Neural progenitor cell (in vitro differentiated cells): ENCODE data around the gene NUP214. TPM values are rescaled to one million over a fixed set of nuclear protein-coding genes. Genes with fewer than 3 reads are reported as not detected.
"Not testable (repeated sequence)": the region's sequence is repeated elsewhere in the genome, so short reads cannot be mapped to it uniquely, and the experiment has no call there.

Experiments used
- DNase-seq: peaks from one replicate; pipeline ENCODE4 v3.0.0-alpha.2; 2016; ENCODE audit warnings: low spot score
- H2AFZ ChIP-seq: fragments of 200-600 bp; sonication (generic); replicated peaks from 2 replicates; pipeline ENCODE4 v1.6.1; 2016; ENCODE audit warnings: antibody characterized with exemption
- H3F3A ChIP-seq: fragments of 200-600 bp; sonication (generic); 2 replicates; pipeline ENCODE4 v1.6.1; 2016; ENCODE audit warnings: antibody characterized with exemption, low read depth
- H3K27ac ChIP-seq: fragments of 200-600 bp; sonication (generic); 2 replicates; pipeline ENCODE4 v1.5.1; 2016; ENCODE audit warnings: mild to moderate bottlenecking
- H3K27me3 ChIP-seq: fragments of 200-600 bp; sonication (generic); 2 replicates; pipeline ENCODE4 v1.6.1; 2016; ENCODE audit warnings: mild to moderate bottlenecking, moderate library complexity
- H3K36me3 ChIP-seq: fragments of 200-600 bp; sonication (generic); 2 replicates; pipeline ENCODE4 v1.5.1; 2016
- H3K4me1 ChIP-seq: fragments of 200-600 bp; sonication (generic); 2 replicates; pipeline ENCODE4 v1.6.1; 2016; ENCODE audit warnings: mixed run types
- H3K4me2 ChIP-seq: fragments of 200-600 bp; sonication (generic); 2 replicates; pipeline ENCODE4 v1.6.1; 2016
- H3K4me3 ChIP-seq: fragments of 200-600 bp; sonication (generic); 2 replicates; pipeline ENCODE4 v1.5.1; 2016
- H3K79me2 ChIP-seq: fragments of 200-600 bp; sonication (generic); 2 replicates; pipeline ENCODE4 v1.6.1; 2016; ENCODE audit warnings: low read depth
- H3K9ac ChIP-seq: fragments of 200-600 bp; sonication (generic); 2 replicates; pipeline ENCODE4 v1.6.1; 2016
- H3K9me3 ChIP-seq: fragments of 200-600 bp; sonication (generic); 2 replicates; pipeline ENCODE4 v1.5.1; 2016; ENCODE audit warnings: low read depth
- H4K20me1 ChIP-seq: fragments of 200-600 bp; sonication (generic); 2 replicates; pipeline ENCODE4 v1.6.1; 2016; ENCODE audit warnings: low read depth
- H3K27ac Mint-ChIP-seq: 3 replicates; pipeline ENCODE4 v1.8.0; 2021; ENCODE audit warnings: mixed read lengths
- H3K27me3 Mint-ChIP-seq: 2 replicates; pipeline ENCODE4 v1.8.0; 2022; ENCODE audit warnings: low read depth, mild to moderate bottlenecking, inconsistent platforms, moderate library complexity, mixed read lengths; ENCODE audit not compliant: insufficient read depth
- H3K36me3 Mint-ChIP-seq: 3 replicates; pipeline ENCODE4 v1.8.0; 2021; ENCODE audit warnings: mixed read lengths
- H3K4me1 Mint-ChIP-seq: 3 replicates; pipeline ENCODE4 v1.8.0; 2021; ENCODE audit warnings: mixed read lengths
- H3K4me3 Mint-ChIP-seq: 3 replicates; pipeline ENCODE4 v1.8.0; 2021; ENCODE audit warnings: mild to moderate bottlenecking, moderate library complexity, mixed read lengths
- H3K9me3 Mint-ChIP-seq: 3 replicates; pipeline ENCODE4 v1.8.0; 2020; ENCODE audit warnings: mixed read lengths
- CTCF ChIP-seq: fragments of 200-600 bp; sonication (generic); IDR thresholded peaks from 2 replicates; pipeline ENCODE4 v1.5.1; 2017; ENCODE audit warnings: antibody characterized with exemption, mild to moderate bottlenecking
- EZH2 ChIP-seq: fragments of 200-600 bp; sonication (generic); IDR thresholded peaks from 2 replicates; pipeline ENCODE4 v1.6.1; 2017; ENCODE audit warnings: antibody characterized with exemption, mild to moderate bottlenecking, moderate library complexity
- EZH2phosphoT487 ChIP-seq: fragments of 200-600 bp; sonication (generic); IDR thresholded peaks from 2 replicates; pipeline ENCODE4 v1.6.1; 2017; ENCODE audit warnings: antibody characterized with exemption
- total RNA-seq: library from RNA; depleted of rRNA; stranded (reverse); fragments of >200 nt; gene quantifications from 2 replicates; pipeline ENCODE4 v1.2.3, GENCODE V29; 2015; ENCODE audit warnings: low replicate concordance

NUP214 gene
- total RNA-seq, 1 donor from 2014 or later, result 37.6 TPM

GRCh38 chr9:131148966-131149687 is 23.7 kb downstream of the NUP214 start:
- H3K27me3 ChIP-seq, result no peaks in the 10 kb centered on the region
- no peak overlapping the region for H3K27ac ChIP-seq
- peaks cover 3% of the 10 kb centered on the region for H3K4me1 ChIP-seq
- no peak for DNase-seq
- H3K27ac Mint-ChIP-seq, result no peak overlapping the region
- peaks cover 7% of the 10 kb centered on the region for H3F3A ChIP-seq
- H3K9me3 ChIP-seq, result no peaks in the 10 kb centered on the region
- peaks cover 4% of the 10 kb centered on the region for H3K4me1 Mint-ChIP-seq
- H3K4me3 ChIP-seq, result no peak overlapping the region
- H4K20me1 ChIP-seq, result no peaks in the 10 kb centered on the region
- no peak overlapping the region for H2AFZ ChIP-seq
- peaks cover 30% of the 10 kb centered on the region for H3K36me3 ChIP-seq
- no peaks in the 10 kb centered on the region for H3K9me3 Mint-ChIP-seq
- peaks cover 19% of the 10 kb centered on the region for H3K36me3 Mint-ChIP-seq
- no peak overlapping the region for H3K4me2 ChIP-seq
- no peak overlapping the region for H3K4me3 Mint-ChIP-seq
- H3K27me3 Mint-ChIP-seq, result no peaks in the 10 kb centered on the region
- no peaks in the 10 kb centered on the region for H3K79me2 ChIP-seq
- TF ChIP-seq EZH2phosphoT487, result no peak
- no peak for TF ChIP-seq CTCF
- TF ChIP-seq EZH2, result no peak
- H3K9ac ChIP-seq, result no peak overlapping the region

- no peak for TF ChIP-seq EZH2
- TF ChIP-seq CTCF, result no peak
- no peak for TF ChIP-seq EZH2phosphoT487
- Mint-ChIP-seq H3K9me3 (no peaks in the 10 kb centered on the region), H3K27ac (peak overlapping the region; percentile 18), H3K4me3 (no peak overlapping the region), H3K27me3 (no peaks in the 10 kb centered on the region), H3K36me3 (peaks cover 19% of the 10 kb centered on the region), H3K4me1 (no peaks in the 10 kb centered on the region)
- H3K4me3 ChIP-seq, result no peak overlapping the region
- no peak overlapping the region for H2AFZ ChIP-seq
- no peaks in the 10 kb centered on the region for H3K9me3 ChIP-seq
- peaks cover 4% of the 10 kb centered on the region for H3F3A ChIP-seq
- H4K20me1 ChIP-seq, result no peaks in the 10 kb centered on the region
- H3K9ac ChIP-seq, result no peak overlapping the region
- no peaks in the 10 kb centered on the region for H3K4me1 ChIP-seq
- DNase-seq, result no peak
- no peaks in the 10 kb centered on the region for H3K27me3 ChIP-seq
- no peak overlapping the region for H3K27ac ChIP-seq
- no peak overlapping the region for H3K4me2 ChIP-seq
- H3K79me2 ChIP-seq, result no peaks in the 10 kb centered on the region
- peaks cover 27% of the 10 kb centered on the region for H3K36me3 ChIP-seq
Observed at GRCh38 chr9:131149688-131150053, 24.3 kb downstream of the NUP214 start.

GRCh38 chr9:131153595-131153994 is 28.2 kb downstream of the NUP214 start:
- Histone ChIP-seq H3K27ac (no peak overlapping the region), H3K4me2 (no peak overlapping the region), H3K4me3 (no peak overlapping the region), H3K9ac (no peak overlapping the region), H4K20me1 (no peaks in the 10 kb centered on the region), H3F3A (peaks cover 4% of the 10 kb centered on the region), H3K36me3 (peaks cover 23% of the 10 kb centered on the region), H3K4me1 (no peaks in the 10 kb centered on the region), H3K79me2 (peaks cover 7% of the 10 kb centered on the region), H2AFZ (no peak overlapping the region), H3K27me3 (no peaks in the 10 kb centered on the region), H3K9me3 (no peaks in the 10 kb centered on the region)
- no peak for DNase-seq
- no peaks in the 10 kb centered on the region for H3K27me3 Mint-ChIP-seq
- H3K4me3 Mint-ChIP-seq, result no peak overlapping the region
- TF ChIP-seq EZH2 (no peak), CTCF (no peak)
- no peak overlapping the region for H3K27ac Mint-ChIP-seq
- H3K36me3 Mint-ChIP-seq, result peaks cover 31% of the 10 kb centered on the region
- no peaks in the 10 kb centered on the region for H3K9me3 Mint-ChIP-seq
- H3K4me1 Mint-ChIP-seq, result no peaks in the 10 kb centered on the region

- not testable (repeated sequence) for H3K4me3 Mint-ChIP-seq, H3K4me1 ChIP-seq, H3K27ac ChIP-seq
Observed at GRCh38 chr9:131158673-131159072, 33.3 kb downstream of the NUP214 start.

More at GRCh38 chr9:131158673-131159072, 33.3 kb downstream of the NUP214 start:
- not testable (repeated sequence) for DNase-seq, H3K9me3 Mint-ChIP-seq, H3K4me1 Mint-ChIP-seq, H3K4me3 ChIP-seq, H3K9me3 ChIP-seq, H3K9ac ChIP-seq, H3K79me2 ChIP-seq, H3K4me2 ChIP-seq, H4K20me1 ChIP-seq, H3K27ac Mint-ChIP-seq, H3K27me3 ChIP-seq, H3F3A ChIP-seq, H3K27me3 Mint-ChIP-seq, H2AFZ ChIP-seq
- H3K36me3 ChIP-seq, result peaks cover 16% of the 10 kb centered on the region
- H3K36me3 Mint-ChIP-seq, result peaks cover 28% of the 10 kb centered on the region
